Fibroblast of villous mesenchyme (primary cell): ENCODE data around the gene TRABD2B. TPM values are rescaled to one million over a fixed set of nuclear protein-coding genes. Genes with fewer than 3 reads are reported as not detected.

Source experiments
- DNase-seq: peaks from one replicate; pipeline ENCODE4 v3.0.0-alpha.2; 2010; ENCODE audit warnings: low read depth
- H3K4me3 ChIP-seq: 2 replicates; pipeline ENCODE4 v1.5.1; 2011; ENCODE audit warnings: low read depth, mild to moderate bottlenecking, low read length
- total RNA-seq: library from RNA; depleted of rRNA; stranded (reverse); fragments of >200 nt; gene quantifications from 2 replicates; pipeline ENCODE4 v1.2.3, GENCODE V29; 2012
- TF ChIP-seq, protein P1 (sequence below): IDR thresholded peaks from 2 replicates; pipeline ENCODE4 v1.5.1; 2012; ENCODE audit warnings: low read depth, mild to moderate bottlenecking, low read length; ENCODE audit not compliant: insufficient read depth

TRABD2B gene
- total RNA-seq, 1 donor = not detected

- TF ChIP-seq, protein P1, sequence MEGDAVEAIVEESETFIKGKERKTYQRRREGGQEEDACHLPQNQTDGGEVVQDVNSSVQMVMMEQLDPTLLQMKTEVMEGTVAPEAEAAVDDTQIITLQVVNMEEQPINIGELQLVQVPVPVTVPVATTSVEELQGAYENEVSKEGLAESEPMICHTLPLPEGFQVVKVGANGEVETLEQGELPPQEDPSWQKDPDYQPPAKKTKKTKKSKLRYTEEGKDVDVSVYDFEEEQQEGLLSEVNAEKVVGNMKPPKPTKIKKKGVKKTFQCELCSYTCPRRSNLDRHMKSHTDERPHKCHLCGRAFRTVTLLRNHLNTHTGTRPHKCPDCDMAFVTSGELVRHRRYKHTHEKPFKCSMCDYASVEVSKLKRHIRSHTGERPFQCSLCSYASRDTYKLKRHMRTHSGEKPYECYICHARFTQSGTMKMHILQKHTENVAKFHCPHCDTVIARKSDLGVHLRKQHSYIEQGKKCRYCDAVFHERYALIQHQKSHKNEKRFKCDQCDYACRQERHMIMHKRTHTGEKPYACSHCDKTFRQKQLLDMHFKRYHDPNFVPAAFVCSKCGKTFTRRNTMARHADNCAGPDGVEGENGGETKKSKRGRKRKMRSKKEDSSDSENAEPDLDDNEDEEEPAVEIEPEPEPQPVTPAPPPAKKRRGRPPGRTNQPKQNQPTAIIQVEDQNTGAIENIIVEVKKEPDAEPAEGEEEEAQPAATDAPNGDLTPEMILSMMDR = peak; percentile 51
- no peak overlapping the region for H3K4me3 ChIP-seq
- DNase-seq = no peak
These were observed 24.2 kb downstream of the TRABD2B start for GRCh38 chr1:47972864-47973432.

GRCh38 chr1:47971385-47972160, 25.6 kb downstream of the TRABD2B start:
- no peak overlapping the region for H3K4me3 ChIP-seq
- TF ChIP-seq, protein P1 = no peak
- no peak for DNase-seq

GRCh38 chr1:47970882-47971281, 26.3 kb downstream of the TRABD2B start:
- TF ChIP-seq, protein P1 = no peak
- H3K4me3 ChIP-seq = no peak overlapping the region
- DNase-seq = no peak

GRCh38 chr1:47969478-47969877, 27.7 kb downstream of the TRABD2B start:
- DNase-seq = no peak
- TF ChIP-seq, protein P1 = no peak
- no peak overlapping the region for H3K4me3 ChIP-seq

DNA sequence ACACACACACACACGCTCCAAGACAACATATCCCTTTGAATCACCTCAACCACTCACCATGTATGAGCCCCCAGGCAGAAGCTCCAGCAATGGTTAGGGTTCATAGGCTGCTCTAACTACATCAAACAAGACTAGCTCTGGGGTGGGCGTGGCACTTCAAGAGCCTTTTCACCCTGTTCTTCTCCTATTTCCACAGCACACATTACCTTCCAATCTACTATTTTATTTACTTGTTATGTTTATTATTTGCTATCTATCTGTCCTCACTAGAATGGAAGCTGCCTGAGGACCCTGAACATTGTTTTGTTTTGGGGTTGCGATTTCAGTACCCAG, 28.7 kb downstream of the TRABD2B start:
- TF ChIP-seq, protein P1 = no peak
- no peak overlapping the region for H3K4me3 ChIP-seq
- DNase-seq = no peak

- no peak for DNase-seq
- TF ChIP-seq, protein P1 = no peak
- H3K4me3 ChIP-seq = no peak overlapping the region
These were observed 29.2 kb downstream of the TRABD2B start for GRCh38 chr1:47967864-47968555.
